Chondrocyte (in vitro differentiated cells): ENCODE data around the gene CALY. TPM values are rescaled to one million over a fixed set of nuclear protein-coding genes. Genes with fewer than 3 reads are reported as not detected.
"Not testable (repeated sequence)": the region's sequence is repeated elsewhere in the genome, so short reads cannot be mapped to it uniquely, and the experiment has no call there.

Source experiments
- DNase-seq: peaks from one replicate; pipeline ENCODE4 v3.0.0; 2021; ENCODE audit warnings: mixed read lengths, low spot score
- H3K27ac Mint-ChIP-seq: one replicate; pipeline ENCODE4 v1.8.0; 2021; ENCODE audit warnings: mild to moderate bottlenecking, moderate library complexity, mixed read lengths; ENCODE audit not compliant: unreplicated experiment
- H3K27me3 Mint-ChIP-seq: 2 replicates; pipeline ENCODE4 v1.8.0; 2021; ENCODE audit warnings: low read depth, mixed read lengths
- H3K36me3 Mint-ChIP-seq: 2 replicates; pipeline ENCODE4 v1.8.0; 2021; ENCODE audit warnings: low read depth, mixed read lengths
- H3K4me1 Mint-ChIP-seq: 2 replicates; pipeline ENCODE4 v1.8.0; 2021; ENCODE audit warnings: low read depth, mild to moderate bottlenecking, mixed read lengths
- H3K4me3 Mint-ChIP-seq: one replicate; pipeline ENCODE4 v1.8.0; 2021; ENCODE audit warnings: mild to moderate bottlenecking, moderate library complexity, mixed read lengths; ENCODE audit not compliant: unreplicated experiment
- H3K9me3 Mint-ChIP-seq: 2 replicates; pipeline ENCODE4 v1.8.0; 2021; ENCODE audit warnings: low read depth, mixed read lengths
- total RNA-seq: library from RNA; stranded (reverse); gene quantifications from 3 replicates; pipeline ENCODE4 v1.2.1, GENCODE V29; 2021
- TF ChIP-seq, protein P1 (sequence below): fragments of 200-600 bp; sonication (generic); IDR thresholded peaks from 2 replicates; pipeline ENCODE4 v1.5.0; 2021; ENCODE audit warnings: antibody characterized with exemption, mild to moderate bottlenecking, moderate library complexity

CALY gene
- total RNA-seq, 1 donor from 2014 or later = 8.9 TPM

DNA sequence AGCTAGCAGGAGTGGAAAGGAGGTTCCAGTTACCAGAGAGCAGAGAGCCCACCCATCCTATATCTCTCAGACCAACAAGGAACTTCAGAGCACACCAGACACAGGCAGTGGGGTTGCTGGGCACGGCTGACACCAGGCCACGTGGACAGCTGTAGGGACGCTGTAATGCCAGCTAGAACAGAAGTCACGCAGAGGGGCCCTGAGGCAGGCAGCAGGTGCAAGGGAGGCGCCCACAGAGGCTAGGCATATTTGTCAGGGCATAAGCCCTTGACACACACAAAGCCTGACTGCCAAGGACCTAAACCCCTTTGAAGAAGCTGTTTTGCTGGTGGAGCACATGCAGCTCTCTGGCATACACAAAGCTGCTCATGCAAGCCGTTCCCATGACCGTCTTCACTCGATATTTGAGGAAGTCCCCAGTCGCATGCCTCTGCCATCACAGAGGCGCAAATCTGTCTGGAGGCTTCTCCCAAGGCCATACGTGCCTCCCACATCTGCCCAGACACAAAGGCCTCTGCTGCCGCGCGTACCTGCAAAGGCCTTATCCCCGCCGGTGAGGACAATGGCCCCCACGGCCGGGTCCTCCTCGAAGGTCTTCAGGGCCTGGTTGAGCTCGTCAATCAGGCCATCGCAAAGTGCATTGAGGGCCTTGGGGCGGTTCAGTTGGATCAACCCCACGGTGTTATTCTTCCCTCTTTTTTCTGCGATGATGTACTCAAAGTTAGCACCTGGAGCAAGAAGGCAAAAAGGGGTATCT lies 33.5 kb upstream of the CALY start:
- peaks cover 14% of the 10 kb centered on the region for H3K4me1 Mint-ChIP-seq
- no peak overlapping the region for H3K4me3 Mint-ChIP-seq
- no peaks in the 10 kb centered on the region for H3K9me3 Mint-ChIP-seq
- H3K27ac Mint-ChIP-seq = no peak overlapping the region
- DNase-seq = no peak
- TF ChIP-seq, protein P1, sequence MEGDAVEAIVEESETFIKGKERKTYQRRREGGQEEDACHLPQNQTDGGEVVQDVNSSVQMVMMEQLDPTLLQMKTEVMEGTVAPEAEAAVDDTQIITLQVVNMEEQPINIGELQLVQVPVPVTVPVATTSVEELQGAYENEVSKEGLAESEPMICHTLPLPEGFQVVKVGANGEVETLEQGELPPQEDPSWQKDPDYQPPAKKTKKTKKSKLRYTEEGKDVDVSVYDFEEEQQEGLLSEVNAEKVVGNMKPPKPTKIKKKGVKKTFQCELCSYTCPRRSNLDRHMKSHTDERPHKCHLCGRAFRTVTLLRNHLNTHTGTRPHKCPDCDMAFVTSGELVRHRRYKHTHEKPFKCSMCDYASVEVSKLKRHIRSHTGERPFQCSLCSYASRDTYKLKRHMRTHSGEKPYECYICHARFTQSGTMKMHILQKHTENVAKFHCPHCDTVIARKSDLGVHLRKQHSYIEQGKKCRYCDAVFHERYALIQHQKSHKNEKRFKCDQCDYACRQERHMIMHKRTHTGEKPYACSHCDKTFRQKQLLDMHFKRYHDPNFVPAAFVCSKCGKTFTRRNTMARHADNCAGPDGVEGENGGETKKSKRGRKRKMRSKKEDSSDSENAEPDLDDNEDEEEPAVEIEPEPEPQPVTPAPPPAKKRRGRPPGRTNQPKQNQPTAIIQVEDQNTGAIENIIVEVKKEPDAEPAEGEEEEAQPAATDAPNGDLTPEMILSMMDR = no peak
- peaks cover 13% of the 10 kb centered on the region for H3K36me3 Mint-ChIP-seq
- H3K27me3 Mint-ChIP-seq = no peaks in the 10 kb centered on the region

DNA sequence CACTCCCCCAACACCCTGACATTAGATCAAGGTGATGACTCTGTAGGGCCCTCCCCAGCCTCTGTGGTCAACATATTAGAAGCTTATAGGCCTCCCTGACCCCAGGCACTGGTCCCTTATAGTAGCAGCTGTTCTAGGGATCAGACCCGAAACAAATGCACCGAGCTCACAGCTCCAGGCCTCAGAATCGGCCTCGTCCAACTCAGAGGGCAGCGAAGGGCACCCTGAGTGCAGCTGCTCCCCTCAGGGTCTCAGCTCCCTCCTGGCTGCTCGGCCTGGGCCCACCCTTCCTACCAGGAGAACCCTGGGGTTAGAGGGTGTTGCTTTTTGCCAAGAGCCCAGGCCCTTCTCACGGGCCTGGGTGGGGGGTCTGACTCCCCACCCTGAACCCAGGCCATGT lies 31.5 kb upstream of the CALY start:
- peaks cover 19% of the 10 kb centered on the region for H3K36me3 Mint-ChIP-seq
- no peak overlapping the region for H3K4me3 Mint-ChIP-seq
- TF ChIP-seq, protein P1 = no peak
- no peak for DNase-seq
- H3K9me3 Mint-ChIP-seq = no peaks in the 10 kb centered on the region
- H3K4me1 Mint-ChIP-seq = peaks cover 8% of the 10 kb centered on the region
- H3K27ac Mint-ChIP-seq = no peak overlapping the region
- H3K27me3 Mint-ChIP-seq = no peaks in the 10 kb centered on the region

DNA sequence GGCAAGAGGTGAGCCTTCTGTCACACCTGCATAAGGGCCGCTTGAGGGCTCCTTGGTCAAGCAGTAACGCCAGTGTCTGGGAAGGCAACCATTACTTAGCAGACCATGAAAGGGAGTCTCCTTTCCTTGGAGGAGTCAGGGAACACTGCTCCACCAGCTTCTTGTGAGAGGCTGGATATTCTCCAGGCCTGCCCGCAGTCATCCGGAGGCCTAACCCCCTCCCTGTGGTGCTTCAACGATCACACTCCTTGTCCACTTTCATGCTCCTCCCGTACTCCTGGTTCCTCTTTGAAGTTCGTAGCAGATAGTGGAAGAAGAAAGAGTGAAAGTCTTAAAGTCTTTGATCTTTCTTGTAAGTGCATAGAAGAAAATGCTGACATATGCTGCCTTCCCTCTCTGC lies 30.8 kb upstream of the CALY start:
- H3K4me3 Mint-ChIP-seq, H3K27ac Mint-ChIP-seq, DNase-seq, H3K27me3 Mint-ChIP-seq, H3K4me1 Mint-ChIP-seq, H3K9me3 Mint-ChIP-seq: not testable (repeated sequence)
- peaks cover 22% of the 10 kb centered on the region for H3K36me3 Mint-ChIP-seq

DNA sequence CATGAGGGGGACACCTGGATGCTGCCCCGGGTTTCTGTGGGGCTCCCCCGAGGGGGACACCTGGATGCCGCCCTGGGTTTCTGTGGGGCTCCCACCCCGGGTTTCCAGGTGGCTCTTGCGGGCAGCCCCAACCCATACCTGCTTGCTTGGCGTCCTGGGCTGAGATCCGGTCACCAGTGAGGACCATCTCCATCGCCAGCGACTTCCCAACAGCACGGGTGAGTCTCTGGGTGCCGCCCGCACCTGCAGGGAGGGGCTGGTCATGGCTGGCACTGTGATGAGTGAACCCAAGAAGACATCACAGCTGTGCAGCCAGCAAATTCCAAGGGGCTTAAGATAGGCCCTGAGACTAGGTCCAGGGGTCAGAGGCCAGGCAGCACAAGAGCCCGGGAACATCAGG lies 30.1 kb upstream of the CALY start:
- TF ChIP-seq, protein P1 = no peak
- DNase-seq = no peak
- Mint-ChIP-seq H3K27me3 (no peaks in the 10 kb centered on the region), H3K4me1 (no peaks in the 10 kb centered on the region), H3K36me3 (peaks cover 27% of the 10 kb centered on the region), H3K4me3 (no peak overlapping the region), H3K27ac (no peak overlapping the region), H3K9me3 (no peaks in the 10 kb centered on the region)

DNA sequence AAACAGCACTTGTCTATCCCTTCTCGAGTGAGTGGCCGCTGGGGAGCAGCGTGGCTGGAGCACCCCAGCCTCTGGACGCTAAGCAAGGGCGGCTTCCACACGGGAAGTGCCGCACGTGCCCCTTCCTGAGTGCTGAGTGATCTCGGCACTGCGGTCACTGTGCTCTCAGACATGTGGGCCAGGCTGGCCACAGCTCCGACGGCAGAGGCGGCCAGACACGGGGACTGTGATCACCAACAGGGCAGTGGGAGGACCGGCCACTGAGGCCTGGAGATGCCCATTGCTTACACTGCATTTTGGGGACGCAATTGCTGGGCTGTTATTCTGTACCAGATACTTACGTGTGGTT lies 29.4 kb upstream of the CALY start:
- TF ChIP-seq, protein P1 = no peak
- Mint-ChIP-seq H3K36me3 (peaks cover 30% of the 10 kb centered on the region), H3K9me3 (no peaks in the 10 kb centered on the region), H3K27ac (no peak overlapping the region), H3K4me3 (no peak overlapping the region), H3K27me3 (no peaks in the 10 kb centered on the region), H3K4me1 (no peaks in the 10 kb centered on the region)
- no peak for DNase-seq
